Stimulated activated CD4-positive, alpha-beta T cell treated with anti-CD3 and anti-CD28 coated beads, Interleukin-1b, Interleukin-23, amount 100 ng/mL, for 24 hours (primary cell): ENCODE measurements around the gene CARNS1.
A peak's percentile ranks its signal among the peaks of the same experiment; 100 is the strongest.
"Not testable (repeated sequence)": the region's sequence is repeated elsewhere in the genome, so short reads cannot be mapped to it uniquely, and the experiment has no call there.

Source experiments
- DNase-seq, 4 experiments: peaks; one replicate each; pipeline ENCODE4 v3.0.0-alpha.2; 2020; ENCODE audit warnings: low read depth in 4 of 4, low spot score in 1 of 4

The CARNS1 gene

GRCh38 chr11:67464411-67465188 lies 49.1 kb downstream of the CARNS1 start:
- DNase-seq: peak; percentile 82 to 90 (median 86)

DNA sequence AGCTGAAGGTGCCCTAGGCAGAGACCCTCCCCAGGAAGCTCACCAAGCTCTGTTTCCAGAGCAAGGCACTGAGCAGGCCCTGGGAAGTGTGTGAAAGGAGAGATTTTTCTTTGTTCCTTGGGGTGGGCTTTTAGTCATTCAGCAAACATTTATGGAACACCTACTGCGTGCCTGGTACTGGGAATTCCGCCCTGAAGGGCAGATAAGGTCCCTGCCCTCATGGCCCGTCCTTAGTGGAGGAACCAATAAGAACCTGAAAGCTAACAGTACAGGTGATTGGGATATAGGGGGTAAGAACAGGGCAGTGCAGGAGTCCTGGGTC lies 49.7 kb downstream of the CARNS1 start:
- DNase-seq: no peak

- not testable (repeated sequence) for DNase-seq
These were observed 50.1 kb downstream of the CARNS1 start for GRCh38 chr11:67465530-67465929.

- DNase-seq: no peak
These were observed 50.9 kb downstream of the CARNS1 start for GRCh38 chr11:67466367-67466766.

DNA sequence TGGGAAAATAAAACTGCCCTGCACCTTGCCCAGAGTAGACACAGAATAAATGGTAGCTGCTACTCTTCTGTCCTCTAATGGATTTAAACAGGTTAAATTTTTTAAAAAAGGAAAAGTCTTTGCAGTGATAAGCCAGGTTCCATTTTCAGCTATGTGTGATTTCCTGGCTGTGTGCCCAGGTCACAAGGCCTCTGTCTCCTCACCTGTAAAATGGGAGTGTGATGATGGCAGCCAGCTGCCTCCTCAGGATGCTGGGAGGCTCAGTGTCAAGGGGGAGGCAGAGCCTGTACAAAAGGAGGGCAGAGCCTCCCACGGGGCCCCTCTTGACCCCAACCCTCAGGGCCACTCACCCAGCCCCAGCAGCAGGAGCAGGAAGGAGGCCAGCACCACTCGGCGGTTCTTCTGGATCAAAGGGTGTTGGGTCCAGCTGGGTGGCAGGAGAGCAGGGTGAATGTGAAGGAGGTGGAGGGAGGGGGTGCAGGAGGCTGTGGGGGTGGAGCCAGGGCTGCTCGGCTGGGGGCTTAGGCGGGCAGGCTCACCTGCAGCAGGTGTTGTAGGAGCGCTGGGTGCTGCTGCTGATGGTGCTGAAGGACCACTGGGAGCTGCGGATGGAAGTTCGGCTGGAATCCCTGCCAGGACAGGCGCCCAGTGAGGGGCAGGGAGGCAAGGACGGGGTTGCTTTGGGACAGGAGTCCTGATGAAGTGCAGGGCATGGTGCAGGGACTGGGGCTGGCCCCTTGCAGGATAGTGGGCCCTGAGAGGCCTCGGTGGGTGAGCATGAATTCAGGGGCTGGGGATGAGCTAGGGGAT lies 51.7 kb downstream of the CARNS1 start:
- DNase-seq: no peak

- no peak for DNase-seq
These were observed 52.6 kb downstream of the CARNS1 start for GRCh38 chr11:67468056-67468455.

- no peak for DNase-seq
These were observed 52.9 kb downstream of the CARNS1 start for GRCh38 chr11:67468456-67468758.

DNA sequence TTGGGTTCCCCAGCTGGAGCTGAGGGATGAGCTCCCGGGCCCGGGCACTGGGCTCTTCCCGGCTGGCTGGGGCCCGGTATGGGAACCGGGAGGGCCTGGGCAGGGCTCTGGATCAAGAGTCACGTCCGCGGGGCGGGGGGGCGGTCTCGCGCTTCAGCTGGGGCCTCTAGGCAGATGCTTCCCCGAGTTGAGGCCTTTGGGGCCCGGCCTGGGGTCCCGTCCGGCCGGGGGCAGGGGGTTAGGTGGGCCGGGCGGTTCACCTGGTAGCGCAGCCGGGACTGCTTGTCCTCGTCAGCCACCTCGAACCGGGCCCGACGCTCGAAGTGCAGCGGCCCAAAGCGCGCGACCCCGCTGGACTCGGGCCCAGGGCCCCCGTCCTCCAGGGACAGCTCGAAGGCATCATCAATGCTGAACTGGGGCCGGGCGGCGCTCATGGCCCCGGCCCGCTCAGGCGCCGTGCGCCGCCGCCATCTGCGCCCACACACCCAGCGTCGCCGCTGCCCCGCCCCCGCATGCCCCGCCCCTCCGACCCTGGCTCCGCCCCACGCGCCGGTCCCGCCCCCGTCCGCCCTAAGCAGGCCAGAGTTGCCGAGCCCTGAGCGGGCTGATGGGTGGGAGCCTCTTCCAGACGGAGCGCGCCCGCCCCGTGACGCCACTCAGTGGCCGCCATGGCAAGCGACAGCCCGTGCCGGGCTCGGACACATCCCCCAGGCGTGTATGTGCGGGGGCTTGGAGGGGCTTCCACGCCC lies 53.5 kb downstream of the CARNS1 start, which contains the start of gene TMEM134:
Gene TMEM134 (minus strand): TSS at position 493 of the 749 bp plus-strand sequence. CDS start 59 bp downstream, at position 434.
- peak; percentile 86 to 95 (median 89) for DNase-seq

- DNase-seq: no peak
These were observed 54.0 kb downstream of the CARNS1 start for GRCh38 chr11:67469508-67469811.

- DNase-seq: no peak
These were observed 55.0 kb downstream of the CARNS1 start for GRCh38 chr11:67470337-67471002.

DNA sequence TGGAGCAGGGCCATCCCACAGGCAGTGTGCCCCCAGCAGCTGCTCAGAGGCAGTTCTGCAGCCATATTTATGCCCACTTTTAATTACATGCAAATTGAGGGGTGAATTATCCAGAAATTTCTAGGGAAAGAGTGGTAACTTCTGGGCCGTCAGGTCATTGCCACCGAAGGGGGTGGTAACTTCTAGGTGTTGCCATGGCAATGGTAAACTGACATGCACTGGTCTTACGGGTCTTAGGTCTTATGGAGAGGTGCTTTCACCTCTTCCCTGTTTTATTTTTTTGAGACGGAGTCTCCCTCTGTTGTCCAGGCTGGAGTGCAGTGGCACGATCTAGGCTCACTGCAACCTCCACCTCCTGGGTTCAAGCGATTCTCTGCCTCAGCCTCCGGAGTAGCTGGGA lies 57.4 kb downstream of the CARNS1 start:
- DNase-seq: no peak
